ENCODE results near the gene IGHMBP2. TPM values are rescaled to one million over a fixed set of nuclear protein-coding genes. Genes with fewer than 3 reads are reported as not detected.

The IGHMBP2 gene
- total RNA-seq, 1 donor from 2014 or later = 30.8 TPM

DNA sequence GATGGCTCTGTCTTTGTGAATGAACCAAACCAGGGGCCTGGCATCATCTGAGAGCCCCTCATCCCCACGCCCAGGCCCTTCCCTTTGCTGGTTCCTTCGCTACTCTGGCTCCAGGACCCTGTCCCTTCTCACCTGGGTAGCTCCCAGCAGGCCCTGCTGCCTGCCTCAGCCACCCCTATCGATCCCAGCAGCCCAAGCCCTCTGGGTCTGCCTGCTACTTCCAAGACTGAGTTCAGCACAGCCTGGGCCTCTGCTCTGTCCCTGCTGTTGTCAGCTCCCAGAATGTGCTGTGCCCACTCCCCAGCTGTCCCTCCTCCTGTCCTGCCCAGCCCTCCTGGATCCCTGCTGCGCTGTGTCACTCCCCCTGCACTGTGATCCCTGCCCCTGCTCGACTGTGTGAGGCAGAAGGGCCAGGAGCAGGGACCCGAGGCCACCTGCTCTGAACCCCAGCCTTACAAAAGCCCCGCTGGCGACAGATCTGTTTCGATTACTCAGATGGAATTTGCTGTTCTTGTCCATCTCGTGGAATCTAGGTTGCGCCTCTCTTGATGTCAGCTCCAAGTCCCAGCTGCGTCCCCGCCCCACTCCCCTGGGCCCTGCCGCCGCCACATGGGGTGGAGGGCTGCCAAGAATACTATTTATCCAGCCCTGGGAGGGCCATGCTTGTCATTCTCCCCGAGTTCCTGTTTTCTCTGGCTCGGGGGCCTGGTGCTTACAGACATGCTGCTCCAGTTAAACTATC lies 13.0 kb upstream of the IGHMBP2 start:
- H3K36me3 Mint-ChIP-seq (ENCODE audit: unreplicated experiment) = no peaks in the 10 kb centered on the region
- DNase-seq = no peak
- no peaks in the 10 kb centered on the region for H3K4me1 Mint-ChIP-seq (ENCODE audit: low read depth, unreplicated experiment)
- peak overlapping the region; percentile 24 for H3K27ac Mint-ChIP-seq (ENCODE audit: unreplicated experiment)
- peaks cover 1% of the 10 kb centered on the region for H3K9me3 Mint-ChIP-seq (ENCODE audit: unreplicated experiment)
- peaks cover 4% of the 10 kb centered on the region for H3K27me3 Mint-ChIP-seq (ENCODE audit: unreplicated experiment)
- TF ChIP-seq, protein P1, sequence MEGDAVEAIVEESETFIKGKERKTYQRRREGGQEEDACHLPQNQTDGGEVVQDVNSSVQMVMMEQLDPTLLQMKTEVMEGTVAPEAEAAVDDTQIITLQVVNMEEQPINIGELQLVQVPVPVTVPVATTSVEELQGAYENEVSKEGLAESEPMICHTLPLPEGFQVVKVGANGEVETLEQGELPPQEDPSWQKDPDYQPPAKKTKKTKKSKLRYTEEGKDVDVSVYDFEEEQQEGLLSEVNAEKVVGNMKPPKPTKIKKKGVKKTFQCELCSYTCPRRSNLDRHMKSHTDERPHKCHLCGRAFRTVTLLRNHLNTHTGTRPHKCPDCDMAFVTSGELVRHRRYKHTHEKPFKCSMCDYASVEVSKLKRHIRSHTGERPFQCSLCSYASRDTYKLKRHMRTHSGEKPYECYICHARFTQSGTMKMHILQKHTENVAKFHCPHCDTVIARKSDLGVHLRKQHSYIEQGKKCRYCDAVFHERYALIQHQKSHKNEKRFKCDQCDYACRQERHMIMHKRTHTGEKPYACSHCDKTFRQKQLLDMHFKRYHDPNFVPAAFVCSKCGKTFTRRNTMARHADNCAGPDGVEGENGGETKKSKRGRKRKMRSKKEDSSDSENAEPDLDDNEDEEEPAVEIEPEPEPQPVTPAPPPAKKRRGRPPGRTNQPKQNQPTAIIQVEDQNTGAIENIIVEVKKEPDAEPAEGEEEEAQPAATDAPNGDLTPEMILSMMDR (IDR thresholded peaks at IDR 0.05; ENCODE audit: partially characterized antibody, unreplicated experiment) = no peak
- H3K4me3 Mint-ChIP-seq (ENCODE audit: unreplicated experiment) = no peak overlapping the region

DNA sequence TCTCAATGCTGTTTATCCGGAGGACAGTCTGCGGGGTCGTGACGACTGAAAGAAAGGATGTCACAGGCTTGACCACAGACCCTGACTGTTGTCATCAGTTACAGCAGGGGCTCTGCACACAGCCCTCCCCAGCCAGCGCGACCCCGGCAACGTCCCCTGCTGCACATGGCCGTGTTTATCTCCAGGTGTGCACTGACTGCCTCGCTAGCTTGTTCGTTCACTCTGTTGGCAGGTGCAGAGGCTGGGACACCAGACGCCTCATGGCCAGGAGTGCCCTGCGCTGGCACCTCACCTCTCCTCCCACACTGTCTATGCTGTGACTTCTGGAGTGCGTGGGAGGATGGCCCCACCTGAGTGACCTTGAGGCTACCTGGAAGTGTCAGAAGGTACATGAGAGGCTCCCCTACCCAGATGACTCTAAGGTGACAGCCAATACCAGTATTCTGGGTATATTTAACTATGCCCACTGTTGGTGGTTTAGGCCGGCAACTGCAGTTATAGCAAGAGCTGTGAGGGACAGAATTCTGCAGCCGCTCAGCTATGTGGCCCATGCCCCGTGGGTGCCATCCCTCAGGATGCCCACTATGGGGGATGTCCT lies 12.2 kb upstream of the IGHMBP2 start:
- Mint-ChIP-seq H3K4me1 (ENCODE audit: low read depth, unreplicated experiment) (no peaks in the 10 kb centered on the region), H3K27me3 (ENCODE audit: unreplicated experiment) (peaks cover 5% of the 10 kb centered on the region), H3K4me3 (ENCODE audit: unreplicated experiment) (no peak overlapping the region), H3K27ac (ENCODE audit: unreplicated experiment) (no peak overlapping the region), H3K9me3 (ENCODE audit: unreplicated experiment) (peaks cover 1% of the 10 kb centered on the region), H3K36me3 (ENCODE audit: unreplicated experiment) (no peaks in the 10 kb centered on the region)
- TF ChIP-seq, protein P1 (IDR thresholded peaks at IDR 0.05; ENCODE audit: partially characterized antibody, unreplicated experiment) = no peak
- DNase-seq = no peak

DNA sequence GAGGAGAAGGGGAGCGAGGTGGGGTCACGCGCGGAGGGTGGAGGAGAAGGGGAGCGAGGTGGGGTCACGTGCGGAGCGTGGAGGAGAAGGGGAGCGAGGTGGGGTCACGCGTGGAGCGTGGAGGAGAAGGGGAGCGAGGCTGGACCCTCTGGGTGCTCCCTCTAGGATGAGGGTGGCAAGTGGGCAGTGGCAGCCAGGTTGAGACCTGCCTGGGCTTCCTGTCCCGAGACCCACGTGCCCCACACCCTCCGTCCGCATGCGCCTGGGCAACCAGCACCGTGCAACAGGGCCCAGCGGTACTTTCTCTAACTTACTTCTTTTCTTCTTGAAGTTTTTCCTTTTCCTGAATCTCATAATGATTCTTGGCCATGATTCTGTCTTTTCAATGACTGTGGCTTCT lies 11.1 kb upstream of the IGHMBP2 start:
- no peaks in the 10 kb centered on the region for H3K36me3 Mint-ChIP-seq (ENCODE audit: unreplicated experiment)
- peak overlapping the region; percentile 72 for H3K27ac Mint-ChIP-seq (ENCODE audit: unreplicated experiment)
- TF ChIP-seq, protein P1 (IDR thresholded peaks at IDR 0.05; ENCODE audit: partially characterized antibody, unreplicated experiment) = no peak
- DNase-seq = no peak
- peaks cover 1% of the 10 kb centered on the region for H3K9me3 Mint-ChIP-seq (ENCODE audit: unreplicated experiment)
- H3K4me1 Mint-ChIP-seq (ENCODE audit: low read depth, unreplicated experiment) = no peaks in the 10 kb centered on the region
- peaks cover 5% of the 10 kb centered on the region for H3K27me3 Mint-ChIP-seq (ENCODE audit: unreplicated experiment)
- H3K4me3 Mint-ChIP-seq (ENCODE audit: unreplicated experiment) = no peak overlapping the region

DNA sequence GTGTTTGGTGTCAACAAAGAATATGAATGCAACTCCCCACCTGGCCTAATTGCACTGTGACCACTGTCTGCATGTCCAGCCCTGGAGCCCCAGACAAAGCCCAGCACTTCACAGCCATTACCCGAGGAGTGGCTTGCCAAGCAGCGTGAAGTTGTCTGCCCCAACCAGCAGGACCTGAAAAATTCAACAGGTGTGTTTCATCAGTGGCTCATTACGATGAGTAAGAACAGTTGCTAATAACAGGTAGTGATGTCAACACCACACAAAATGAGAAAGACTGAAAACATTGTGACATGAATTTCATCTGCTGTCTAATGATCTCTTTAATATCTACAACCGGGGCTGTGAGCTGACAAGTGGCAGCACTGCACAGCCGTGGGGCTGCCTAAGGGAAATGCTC lies 10.4 kb upstream of the IGHMBP2 start:
- Mint-ChIP-seq H3K4me3 (ENCODE audit: unreplicated experiment) (no peak overlapping the region), H3K27me3 (ENCODE audit: unreplicated experiment) (peaks cover 5% of the 10 kb centered on the region), H3K36me3 (ENCODE audit: unreplicated experiment) (no peaks in the 10 kb centered on the region), H3K9me3 (ENCODE audit: unreplicated experiment) (peaks cover 1% of the 10 kb centered on the region), H3K27ac (ENCODE audit: unreplicated experiment) (no peak overlapping the region), H3K4me1 (ENCODE audit: low read depth, unreplicated experiment) (no peaks in the 10 kb centered on the region)
- TF ChIP-seq, protein P1 (IDR thresholded peaks at IDR 0.05; ENCODE audit: partially characterized antibody, unreplicated experiment) = no peak
- DNase-seq = no peak
